Peyer's patch (tissue), 4 donors: ENCODE measurements around the gene POR.

ENCODE experiments used
- POLR2A ChIP-seq, 2 donors: fragments of 450-650 bp; IDR thresholded peaks; one replicate each; pipeline ENCODE4 v1.5.1; 2017; ENCODE audit warnings: antibody characterized with exemption in 2 of 2, mild to moderate bottlenecking in 2 of 2, moderate library complexity in 2 of 2
- TF ChIP-seq, protein P1 (sequence below), 6 experiments: fragments of 450-650 bp in 4 of 6; fragments of 200-600 bp in 2 of 6; sonication (generic) in 1 of 6; IDR thresholded peaks; one replicate each; pipeline ENCODE4 v1.5.1; 2017 to 2019; ENCODE audit warnings: antibody characterized with exemption in 6 of 6, mild to moderate bottlenecking in 3 of 6, moderate library complexity in 1 of 6

DNA sequence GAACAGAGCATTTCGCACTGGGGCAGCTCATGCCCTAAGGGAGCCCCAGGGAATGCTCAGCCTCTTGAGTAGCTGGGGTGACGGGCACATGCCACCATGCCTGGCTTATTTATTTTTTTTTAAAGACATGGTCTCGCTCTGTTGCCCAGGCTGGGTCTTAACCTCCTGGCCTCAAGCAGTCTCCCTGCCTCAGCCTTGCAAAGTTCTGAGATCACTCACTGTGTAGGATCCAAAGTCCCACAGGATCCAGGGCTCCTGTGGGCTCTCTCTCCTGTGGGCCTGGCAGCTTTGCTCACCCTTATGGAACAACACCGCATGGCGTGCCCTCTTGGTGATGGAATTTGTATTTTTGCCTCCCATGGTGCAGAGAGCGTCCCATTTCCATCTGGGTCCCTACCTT is 45.4 kb downstream of the POR start:
- TF ChIP-seq, protein P1, sequence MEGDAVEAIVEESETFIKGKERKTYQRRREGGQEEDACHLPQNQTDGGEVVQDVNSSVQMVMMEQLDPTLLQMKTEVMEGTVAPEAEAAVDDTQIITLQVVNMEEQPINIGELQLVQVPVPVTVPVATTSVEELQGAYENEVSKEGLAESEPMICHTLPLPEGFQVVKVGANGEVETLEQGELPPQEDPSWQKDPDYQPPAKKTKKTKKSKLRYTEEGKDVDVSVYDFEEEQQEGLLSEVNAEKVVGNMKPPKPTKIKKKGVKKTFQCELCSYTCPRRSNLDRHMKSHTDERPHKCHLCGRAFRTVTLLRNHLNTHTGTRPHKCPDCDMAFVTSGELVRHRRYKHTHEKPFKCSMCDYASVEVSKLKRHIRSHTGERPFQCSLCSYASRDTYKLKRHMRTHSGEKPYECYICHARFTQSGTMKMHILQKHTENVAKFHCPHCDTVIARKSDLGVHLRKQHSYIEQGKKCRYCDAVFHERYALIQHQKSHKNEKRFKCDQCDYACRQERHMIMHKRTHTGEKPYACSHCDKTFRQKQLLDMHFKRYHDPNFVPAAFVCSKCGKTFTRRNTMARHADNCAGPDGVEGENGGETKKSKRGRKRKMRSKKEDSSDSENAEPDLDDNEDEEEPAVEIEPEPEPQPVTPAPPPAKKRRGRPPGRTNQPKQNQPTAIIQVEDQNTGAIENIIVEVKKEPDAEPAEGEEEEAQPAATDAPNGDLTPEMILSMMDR (IDR thresholded peaks at IDR 0.05): no peak
- no peak for TF ChIP-seq POLR2A (IDR thresholded peaks at IDR 0.05)
